HG03175 (cell line): ENCODE results near the gene BTG1.
A peak's percentile ranks its signal among the peaks of the same experiment; 100 is the strongest.

ENCODE experiments used
- ATAC-seq: cut with Tn5 transposase; IDR thresholded peaks from one replicate; pipeline ENCODE4 v1.9.1; 2021; ENCODE audit warnings: mild to moderate bottlenecking, moderate library complexity; ENCODE audit not compliant: unreplicated experiment

Gene BTG1

GRCh38 chr12:92105110-92105509 lies 40.5 kb downstream of the BTG1 start:
- no peak for ATAC-seq

- no peak for ATAC-seq
Observed at GRCh38 chr12:92102606-92103005, 43.0 kb downstream of the BTG1 start.

- no peak for ATAC-seq
Observed at GRCh38 chr12:92098594-92099380, 46.9 kb downstream of the BTG1 start.

GRCh38 chr12:92096346-92097136 lies 49.1 kb downstream of the BTG1 start:
- ATAC-seq, result no peak

GRCh38 chr12:92094751-92095161 lies 50.9 kb downstream of the BTG1 start:
- ATAC-seq, result peak; percentile 19

GRCh38 chr12:92094301-92094700 lies 51.3 kb downstream of the BTG1 start:
- ATAC-seq, result peak; percentile 58
